GM19468 (cell line): ENCODE data around the gene GPRC5C.

ENCODE experiments used
- ATAC-seq: cut with Tn5 transposase; IDR thresholded peaks from one replicate; pipeline ENCODE4 v1.9.1; 2021; ENCODE audit warnings: mild to moderate bottlenecking, moderate library complexity, moderate number of reproducible peaks; ENCODE audit not compliant: unreplicated experiment; ENCODE audit errors: extremely low read depth

Gene GPRC5C

GRCh38 chr17:74449773-74450172 lies 17.9 kb downstream of the GPRC5C start:
- ATAC-seq, result no peak

- ATAC-seq, result no peak
Observed at GRCh38 chr17:74450231-74450630, 18.3 kb downstream of the GPRC5C start.

GRCh38 chr17:74450925-74451403 lies 19.1 kb downstream of the GPRC5C start:
- no peak for ATAC-seq

GRCh38 chr17:74451557-74451956 lies 19.7 kb downstream of the GPRC5C start:
- ATAC-seq, result no peak

- no peak for ATAC-seq
Observed at GRCh38 chr17:74452033-74452840, 20.3 kb downstream of the GPRC5C start.

GRCh38 chr17:74452841-74453661 lies 21.2 kb downstream of the GPRC5C start:
- no peak for ATAC-seq

GRCh38 chr17:74453665-74454196 lies 21.8 kb downstream of the GPRC5C start:
- ATAC-seq, result no peak

GRCh38 chr17:74454197-74455024 lies 22.5 kb downstream of the GPRC5C start:
- peak; percentile 88 for ATAC-seq

GRCh38 chr17:74455025-74455545 lies 23.2 kb downstream of the GPRC5C start:
- ATAC-seq, result no peak

GRCh38 chr17:74455821-74456220 lies 23.9 kb downstream of the GPRC5C start:
- no peak for ATAC-seq

- no peak for ATAC-seq
Observed at GRCh38 chr17:74457146-74457819, 25.4 kb downstream of the GPRC5C start.

- ATAC-seq, result no peak
Observed at GRCh38 chr17:74457820-74458166, 25.9 kb downstream of the GPRC5C start.

GRCh38 chr17:74458835-74459234 lies 26.9 kb downstream of the GPRC5C start:
- ATAC-seq, result no peak

GRCh38 chr17:74459622-74460021 lies 27.7 kb downstream of the GPRC5C start:
- no peak for ATAC-seq

GRCh38 chr17:74460241-74460640 lies 28.4 kb downstream of the GPRC5C start:
- no peak for ATAC-seq

GRCh38 chr17:74460996-74461395 lies 29.1 kb downstream of the GPRC5C start:
- ATAC-seq, result no peak

GRCh38 chr17:74461611-74462010 lies 29.7 kb downstream of the GPRC5C start:
- no peak for ATAC-seq

- no peak for ATAC-seq
Observed at GRCh38 chr17:74464730-74465377, 33.0 kb downstream of the GPRC5C start.
